Measurements from ENCODE around the gene TMEM191B. TPM values are rescaled to one million over a fixed set of nuclear protein-coding genes. Genes with fewer than 3 reads are reported as not detected.
"Not testable (repeated sequence)": the region's sequence is repeated elsewhere in the genome, so short reads cannot be mapped to it uniquely, and the experiment has no call there.

Gene TMEM191B
- total RNA-seq: 1 to 10 TPM; 2.2 to 3.4 TPM

GRCh38 chr22:18527752-18528596, at the start of gene TMEM191B:
TSS of gene TMEM191B (plus strand) at chr22:18527802. CDS start at chr22:18527981, 179 bp downstream.
- peak; percentile 1 to 2 for ATAC-seq
- not testable (repeated sequence) for H3K4me3 Mint-ChIP-seq; H3K9me3 Mint-ChIP-seq; H3K36me3 Mint-ChIP-seq; H3K27me3 Mint-ChIP-seq; H3K4me1 Mint-ChIP-seq (ENCODE audit: low read depth in 2 of 2); H3K27ac Mint-ChIP-seq; DNase-seq (ENCODE audit: low spot score)

- H3K27ac Mint-ChIP-seq; ATAC-seq; H3K27me3 Mint-ChIP-seq; DNase-seq (ENCODE audit: low spot score); H3K4me3 Mint-ChIP-seq; H3K4me1 Mint-ChIP-seq (ENCODE audit: low read depth in 2 of 2); H3K36me3 Mint-ChIP-seq; H3K9me3 Mint-ChIP-seq: not testable (repeated sequence)
Measured at GRCh38 chr22:18496227-18496626, 31.4 kb upstream of the TMEM191B start.

- H3K27ac Mint-ChIP-seq; H3K36me3 Mint-ChIP-seq; H3K4me1 Mint-ChIP-seq (ENCODE audit: low read depth in 2 of 2); DNase-seq (ENCODE audit: low spot score); H3K27me3 Mint-ChIP-seq; ATAC-seq; H3K4me3 Mint-ChIP-seq; H3K9me3 Mint-ChIP-seq: not testable (repeated sequence)
Measured at GRCh38 chr22:18511327-18511726, 16.3 kb upstream of the TMEM191B start.

GRCh38 chr22:18512378-18512777, 15.2 kb upstream of the TMEM191B start:
- H3K27ac Mint-ChIP-seq; H3K4me3 Mint-ChIP-seq; H3K4me1 Mint-ChIP-seq (ENCODE audit: low read depth in 2 of 2); H3K36me3 Mint-ChIP-seq; ATAC-seq; DNase-seq (ENCODE audit: low spot score); H3K9me3 Mint-ChIP-seq; H3K27me3 Mint-ChIP-seq: not testable (repeated sequence)

GRCh38 chr22:18513454-18513853, 14.1 kb upstream of the TMEM191B start:
- DNase-seq (ENCODE audit: low spot score); H3K9me3 Mint-ChIP-seq; H3K4me3 Mint-ChIP-seq; H3K27me3 Mint-ChIP-seq; H3K36me3 Mint-ChIP-seq; ATAC-seq; H3K4me1 Mint-ChIP-seq (ENCODE audit: low read depth in 2 of 2); H3K27ac Mint-ChIP-seq: not testable (repeated sequence)

- ATAC-seq; H3K27me3 Mint-ChIP-seq; H3K4me3 Mint-ChIP-seq; H3K4me1 Mint-ChIP-seq (ENCODE audit: low read depth in 2 of 2); H3K9me3 Mint-ChIP-seq; DNase-seq (ENCODE audit: low spot score); H3K36me3 Mint-ChIP-seq; H3K27ac Mint-ChIP-seq: not testable (repeated sequence)
Measured at GRCh38 chr22:18518061-18518460, 9.5 kb upstream of the TMEM191B start, which contains the start of gene GGTLC3. TSS of gene GGTLC3 (minus strand) at chr22:18518161. CDS start at chr22:18517897, 264 bp downstream.

GRCh38 chr22:18522762-18523161, 4.8 kb upstream of the TMEM191B start:
- DNase-seq (ENCODE audit: low spot score); H3K4me3 Mint-ChIP-seq; H3K27me3 Mint-ChIP-seq; ATAC-seq; H3K27ac Mint-ChIP-seq; H3K9me3 Mint-ChIP-seq; H3K4me1 Mint-ChIP-seq (ENCODE audit: low read depth in 2 of 2); H3K36me3 Mint-ChIP-seq: not testable (repeated sequence)

- H3K4me3 Mint-ChIP-seq; ATAC-seq; H3K27me3 Mint-ChIP-seq; H3K4me1 Mint-ChIP-seq (ENCODE audit: low read depth in 2 of 2); H3K36me3 Mint-ChIP-seq; DNase-seq (ENCODE audit: low spot score); H3K9me3 Mint-ChIP-seq; H3K27ac Mint-ChIP-seq: not testable (repeated sequence)
Measured at GRCh38 chr22:18523328-18523727, 4.3 kb upstream of the TMEM191B start.

- H3K4me1 Mint-ChIP-seq (ENCODE audit: low read depth in 2 of 2); H3K27me3 Mint-ChIP-seq; H3K36me3 Mint-ChIP-seq; H3K4me3 Mint-ChIP-seq; H3K27ac Mint-ChIP-seq; H3K9me3 Mint-ChIP-seq: not testable (repeated sequence)
- ATAC-seq (peak; percentile 92 to 93), DNase-seq (ENCODE audit: low spot score) (peak; percentile 93)
Measured at GRCh38 chr22:18528597-18529415, 1.2 kb downstream of the TMEM191B start.

- H3K4me1 Mint-ChIP-seq (ENCODE audit: low read depth in 2 of 2); H3K27me3 Mint-ChIP-seq; DNase-seq (ENCODE audit: low spot score); H3K4me3 Mint-ChIP-seq; H3K36me3 Mint-ChIP-seq; H3K27ac Mint-ChIP-seq; H3K9me3 Mint-ChIP-seq: not testable (repeated sequence)
- ATAC-seq: peak; percentile 1 to 34
Measured at GRCh38 chr22:18529416-18530145, 2.0 kb downstream of the TMEM191B start.

GRCh38 chr22:18533633-18534032, 6.0 kb downstream of the TMEM191B start:
- ATAC-seq; H3K9me3 Mint-ChIP-seq; H3K27me3 Mint-ChIP-seq; H3K36me3 Mint-ChIP-seq; H3K27ac Mint-ChIP-seq; H3K4me3 Mint-ChIP-seq; H3K4me1 Mint-ChIP-seq (ENCODE audit: low read depth in 2 of 2); DNase-seq (ENCODE audit: low spot score): not testable (repeated sequence)

- not testable (repeated sequence) for H3K36me3 Mint-ChIP-seq; H3K4me1 Mint-ChIP-seq (ENCODE audit: low read depth in 2 of 2); H3K9me3 Mint-ChIP-seq; H3K4me3 Mint-ChIP-seq; H3K27ac Mint-ChIP-seq; H3K27me3 Mint-ChIP-seq; DNase-seq (ENCODE audit: low spot score)
- peak in 1 of 2 donors; percentile 17 for ATAC-seq
Measured at GRCh38 chr22:18534315-18534714, 6.7 kb downstream of the TMEM191B start.

- H3K27me3 Mint-ChIP-seq; H3K36me3 Mint-ChIP-seq; H3K4me1 Mint-ChIP-seq (ENCODE audit: low read depth in 2 of 2); H3K27ac Mint-ChIP-seq; H3K9me3 Mint-ChIP-seq; H3K4me3 Mint-ChIP-seq; ATAC-seq; DNase-seq (ENCODE audit: low spot score): not testable (repeated sequence)
Measured at GRCh38 chr22:18539994-18540393, 12.4 kb downstream of the TMEM191B start.

GRCh38 chr22:18543400-18543799, 15.8 kb downstream of the TMEM191B start:
- ATAC-seq; DNase-seq (ENCODE audit: low spot score); H3K4me1 Mint-ChIP-seq (ENCODE audit: low read depth in 2 of 2); H3K27me3 Mint-ChIP-seq; H3K27ac Mint-ChIP-seq; H3K36me3 Mint-ChIP-seq; H3K9me3 Mint-ChIP-seq; H3K4me3 Mint-ChIP-seq: not testable (repeated sequence)

Measured in natural killer cell treated with Interleukin-12 subunit alpha and Interleukin-12 subunit beta and Interleukin-15 and Interleukin-18, amount 100 ng/mL, for 72 hours (primary cell).